HG02938 (cell line): ENCODE results near the gene ACTL10.
"Not testable (repeated sequence)": the region's sequence is repeated elsewhere in the genome, so short reads cannot be mapped to it uniquely, and the experiment has no call there.

Experiments
- ATAC-seq: cut with Tn5 transposase; IDR thresholded peaks from one replicate; pipeline ENCODE4 v1.9.1; 2021; ENCODE audit warnings: mild to moderate bottlenecking, moderate library complexity; ENCODE audit not compliant: unreplicated experiment

The ACTL10 gene

GRCh38 chr20:33693741-33694638 lies 27.2 kb downstream of the ACTL10 start:
- ATAC-seq: no peak

DNA sequence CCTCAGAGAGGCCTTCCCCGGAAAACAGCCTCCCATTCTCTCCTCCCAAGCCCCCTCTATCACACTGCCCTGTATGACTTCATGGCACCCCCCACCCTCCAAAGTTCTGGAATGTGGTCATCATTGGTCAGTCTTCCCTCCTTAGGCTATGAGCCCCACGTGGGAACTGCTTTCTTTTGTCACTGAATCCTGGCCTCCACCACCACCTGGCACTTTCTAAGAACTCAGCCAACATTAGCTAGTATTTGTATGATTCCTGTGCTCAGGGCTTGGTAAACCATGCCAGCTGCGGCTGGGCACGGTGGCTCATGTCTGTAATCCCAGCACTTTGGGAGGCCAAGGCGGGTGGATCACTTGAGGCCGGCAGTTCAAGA lies 27.9 kb downstream of the ACTL10 start:
- no peak for ATAC-seq

GRCh38 chr20:33696448-33696847 lies 29.7 kb downstream of the ACTL10 start:
- no peak for ATAC-seq

DNA sequence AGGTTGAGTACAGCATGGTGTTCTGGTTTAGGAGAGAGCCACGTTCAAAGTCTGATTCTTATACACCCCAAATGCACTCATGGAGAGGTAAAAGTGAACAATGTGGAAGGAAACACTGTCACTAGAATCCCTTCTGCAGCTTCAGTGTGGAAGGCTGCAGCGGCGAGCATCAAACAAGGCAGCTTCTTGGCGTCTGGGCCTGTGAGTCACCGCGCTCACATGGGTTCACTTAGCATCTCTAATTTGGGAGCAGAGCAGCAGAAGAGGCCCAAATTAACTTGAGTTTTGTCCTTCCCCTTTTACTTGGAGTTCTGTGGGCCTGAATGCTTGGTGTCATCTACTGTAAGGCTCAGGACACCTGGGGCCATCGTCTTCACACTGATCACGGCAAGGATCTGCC lies 30.4 kb downstream of the ACTL10 start:
- no peak for ATAC-seq

DNA sequence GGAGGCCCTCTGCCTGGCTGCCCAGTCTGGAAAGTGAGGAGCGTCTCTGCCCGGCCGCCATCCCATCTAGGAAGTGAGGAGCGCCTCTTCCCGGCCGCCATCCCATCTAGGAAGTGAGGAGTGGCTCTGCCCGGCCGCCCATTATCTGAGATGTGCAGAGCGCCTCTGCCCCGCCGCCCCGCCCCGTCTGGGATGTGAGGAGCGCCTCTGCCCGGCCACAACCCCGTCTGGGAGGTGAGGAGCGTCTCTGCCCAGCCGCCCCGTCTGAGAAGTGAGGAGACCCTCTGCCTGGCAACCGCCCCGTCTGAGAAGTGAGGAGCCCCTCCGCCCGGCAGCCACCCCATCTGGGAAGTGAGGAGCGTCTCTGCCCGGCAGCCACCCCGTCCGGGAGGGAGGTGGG lies 32.2 kb downstream of the ACTL10 start:
- not testable (repeated sequence) for ATAC-seq

- not testable (repeated sequence) for ATAC-seq
These were observed 34.1 kb downstream of the ACTL10 start for GRCh38 chr20:33700696-33701441.

DNA sequence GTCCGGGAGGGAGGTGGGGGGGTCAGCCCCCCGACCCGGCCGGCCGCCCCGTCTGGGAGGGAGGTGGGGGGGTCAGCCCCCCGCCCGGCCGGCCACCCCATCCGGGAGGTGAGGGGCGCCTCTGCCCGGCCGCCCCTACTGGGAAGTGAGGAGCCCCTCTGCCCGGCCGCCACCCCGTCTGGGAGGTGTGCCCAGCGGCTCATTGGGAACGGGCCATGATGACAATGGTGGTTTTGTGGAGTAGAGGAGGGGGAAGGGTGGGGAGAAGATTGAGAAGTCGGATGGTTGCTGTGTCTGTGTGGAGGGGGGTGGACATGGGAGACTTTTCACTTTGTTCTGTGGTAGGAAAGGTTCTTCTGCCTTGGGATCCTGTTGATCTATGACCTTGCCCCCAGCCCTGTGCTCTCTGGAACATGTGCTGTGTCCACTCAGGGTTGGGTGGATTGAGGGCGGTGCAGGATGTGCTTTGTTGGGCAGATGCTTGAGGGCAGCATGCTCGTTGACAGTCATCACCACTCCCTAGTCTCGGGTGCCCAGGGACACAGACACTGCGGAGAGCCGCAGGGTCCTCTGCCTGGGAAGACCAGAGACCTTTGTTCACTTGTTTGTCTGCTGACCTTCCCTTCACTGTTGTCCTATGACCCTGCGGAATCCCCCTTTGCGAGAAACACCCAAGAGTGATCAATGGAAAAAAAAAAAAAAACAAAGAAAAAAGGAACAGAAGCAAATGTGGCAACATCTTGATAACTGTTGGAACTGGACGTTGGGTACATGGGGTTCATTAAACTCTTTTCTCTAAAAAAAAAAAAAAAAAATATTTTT lies 35.1 kb downstream of the ACTL10 start:
- no peak for ATAC-seq

GRCh38 chr20:33702861-33703260 lies 36.1 kb downstream of the ACTL10 start:
- ATAC-seq: no peak

GRCh38 chr20:33703498-33704137 lies 36.9 kb downstream of the ACTL10 start:
- no peak for ATAC-seq

GRCh38 chr20:33704197-33704924 lies 37.6 kb downstream of the ACTL10 start:
- ATAC-seq: no peak

DNA sequence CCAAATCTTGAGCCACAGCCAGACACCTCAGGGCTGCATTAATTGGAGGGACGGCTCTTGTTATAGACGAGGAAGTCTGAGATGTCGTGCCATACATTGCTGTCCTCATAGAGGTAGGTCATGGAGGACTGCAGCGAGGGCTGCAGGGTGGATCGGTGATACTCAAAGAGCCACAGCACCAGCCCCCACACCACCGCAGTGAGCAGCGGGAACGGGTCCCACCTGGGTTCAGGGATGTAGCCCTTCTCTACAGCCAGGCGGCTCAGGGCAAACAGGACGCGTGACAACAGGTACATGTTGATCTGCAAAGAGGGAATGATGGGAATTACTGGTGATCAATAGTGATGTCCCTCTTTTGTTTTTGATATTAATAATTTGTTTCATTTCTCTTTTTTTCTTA lies 40.9 kb downstream of the ACTL10 start:
- ATAC-seq: no peak

- ATAC-seq: no peak
These were observed 42.7 kb downstream of the ACTL10 start for GRCh38 chr20:33709398-33709797.

DNA sequence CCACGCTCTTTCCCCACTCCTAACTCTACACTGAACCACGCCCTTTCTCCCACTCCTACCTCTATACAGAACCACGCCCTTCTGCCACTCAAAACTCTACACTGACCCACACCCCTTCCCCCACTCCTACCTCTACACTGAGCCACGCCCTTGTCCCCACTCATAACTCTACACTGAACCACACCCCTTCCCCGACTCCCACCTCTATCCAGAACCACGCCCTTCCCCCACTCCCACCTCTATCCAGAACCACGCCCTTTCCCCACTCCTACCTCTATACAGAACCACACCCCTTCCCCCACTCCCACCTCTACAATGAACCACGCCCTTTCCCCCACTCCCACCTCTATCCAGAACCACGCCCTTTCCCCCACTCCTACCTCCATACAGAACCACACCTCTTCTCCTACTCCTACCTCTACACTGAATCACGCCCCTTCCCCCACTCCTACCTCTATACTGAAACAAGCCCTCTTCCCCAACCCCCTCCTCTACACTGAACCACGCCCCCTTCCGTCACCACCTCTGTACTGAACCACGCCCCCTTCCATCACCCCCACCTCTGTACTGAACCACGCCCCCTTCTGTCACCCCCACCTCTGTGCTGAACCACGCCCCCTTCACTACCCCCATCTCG lies 43.3 kb downstream of the ACTL10 start:
- no peak for ATAC-seq

DNA sequence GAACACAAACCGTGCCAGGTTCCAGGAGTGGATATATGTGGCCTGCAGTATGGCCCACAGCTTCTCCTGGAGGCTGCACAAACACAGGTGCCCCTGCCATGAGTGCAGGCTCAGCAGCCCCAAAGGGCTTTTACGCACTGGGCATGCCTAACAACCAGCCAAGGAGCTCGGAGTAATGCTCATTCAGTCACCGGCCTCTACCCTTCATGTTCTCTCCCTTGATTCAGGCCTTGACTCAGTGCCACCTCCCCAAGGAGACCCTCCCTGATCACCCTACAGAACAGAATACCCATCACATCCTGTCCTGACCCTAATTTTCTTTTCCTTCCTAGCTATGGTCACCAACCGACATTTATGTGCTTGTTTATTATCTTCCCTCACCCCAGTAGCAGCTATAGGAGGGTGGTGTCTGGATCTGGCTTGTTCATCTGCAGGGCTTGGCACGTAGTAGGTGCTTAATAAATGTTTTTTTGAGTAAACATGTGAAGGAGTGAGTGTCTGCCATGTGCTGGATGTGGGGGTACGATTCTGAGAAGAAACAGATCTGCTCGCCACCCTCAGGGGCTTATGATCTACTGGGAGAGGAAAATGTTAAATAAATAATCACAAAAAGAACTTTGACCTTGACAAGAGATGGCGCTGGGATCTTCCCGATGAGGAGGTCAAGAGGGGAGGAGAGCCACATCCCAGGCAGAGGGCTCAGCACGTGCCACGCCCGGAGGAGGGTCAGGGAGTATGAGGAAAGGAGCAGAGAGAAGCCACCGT lies 44.1 kb downstream of the ACTL10 start:
- ATAC-seq: no peak

GRCh38 chr20:33711446-33711738 lies 44.6 kb downstream of the ACTL10 start:
- no peak for ATAC-seq

DNA sequence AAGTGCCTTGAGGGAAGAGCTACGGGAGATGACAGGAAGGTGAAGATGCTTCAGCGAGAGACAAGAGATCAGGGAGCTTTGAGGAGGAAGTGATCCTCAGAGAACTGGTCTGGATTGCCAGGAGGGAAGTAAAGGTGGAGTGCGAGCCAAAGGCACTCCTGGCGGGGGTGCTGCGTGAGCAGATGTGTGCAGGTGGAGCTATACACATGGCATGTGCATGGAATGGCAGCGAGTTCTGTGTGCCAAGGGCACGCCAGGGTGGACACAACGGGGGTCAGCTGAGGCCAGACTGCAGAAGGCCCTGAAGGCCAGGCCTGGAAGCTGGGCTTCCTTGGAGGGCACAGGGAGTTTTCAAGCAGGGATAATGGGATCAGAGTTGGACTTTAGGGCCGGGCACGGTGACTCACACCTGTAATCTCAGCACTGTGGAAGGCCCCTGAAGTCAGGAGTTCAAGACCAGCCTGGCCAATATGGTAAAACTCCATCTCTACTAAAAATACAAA lies 47.2 kb downstream of the ACTL10 start:
- no peak for ATAC-seq

DNA sequence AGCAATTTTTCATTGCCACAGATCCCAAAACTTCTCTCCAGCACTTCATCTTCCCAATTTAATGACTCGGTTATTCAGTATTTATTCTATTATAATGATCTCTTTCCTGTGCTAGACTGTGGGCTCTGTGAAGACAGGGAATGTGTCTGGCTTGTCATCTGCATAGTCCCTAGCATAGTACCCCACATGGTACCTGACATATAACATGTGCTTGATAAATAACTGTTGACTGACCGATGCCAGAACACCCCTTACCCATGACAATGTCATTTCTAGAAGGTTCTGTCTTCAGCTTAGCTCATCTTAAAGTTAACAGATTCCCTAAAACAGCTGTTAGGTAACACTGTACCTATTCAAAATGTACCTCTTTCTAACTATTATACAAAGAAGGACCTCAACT lies 49.8 kb downstream of the ACTL10 start:
- no peak for ATAC-seq
